ENCODE data around the gene OAF. TPM values are rescaled to one million over a fixed set of nuclear protein-coding genes. Genes with fewer than 3 reads are reported as not detected.

OAF gene
- total RNA-seq, 2 experiments from 2014 or later, result 1.4 to 2.0 TPM

- H3K27ac Mint-ChIP-seq, result no peak overlapping the region
Measured at GRCh38 chr11:120215634-120216033, 4.8 kb downstream of the OAF start.

GRCh38 chr11:120216426-120217102, 5.7 kb downstream of the OAF start:
- Mint-ChIP-seq H3K4me1 (peaks cover 3% of the 10 kb centered on the region), H3K36me3 (ENCODE audit: low read depth) (no peaks in the 10 kb centered on the region), H3K9me3 (no peaks in the 10 kb centered on the region), H3K4me3 (no peak overlapping the region), H3K27ac (no peak overlapping the region), H3K27me3 (peaks cover 21% of the 10 kb centered on the region)
- ChIA-PET CTCF (interaction anchor here (1.3 kb wide), 1 partner anchor 48 kb away, joined by 3 read pairs; no protein-coding TSS in a partner anchor), POLR2A (no interaction called here)
- DNase-seq, result no peak

More at GRCh38 chr11:120215634-120216033, 4.8 kb downstream of the OAF start:
- no peaks in the 10 kb centered on the region for H3K9me3 Mint-ChIP-seq
- peaks cover 24% of the 10 kb centered on the region for H3K27me3 Mint-ChIP-seq
- ChIA-PET CTCF (interaction anchor here (1.3 to 1.5 kb wide), 2 partner anchors 47 to 87 kb away, joined by 3 read pairs; no protein-coding TSS in a partner anchor), POLR2A (no interaction called here)
- no peak overlapping the region for H3K4me3 Mint-ChIP-seq
- DNase-seq, result no peak
- H3K36me3 Mint-ChIP-seq (ENCODE audit: low read depth), result no peaks in the 10 kb centered on the region
- H3K4me1 Mint-ChIP-seq, result peaks cover 6% of the 10 kb centered on the region

- no peaks in the 10 kb centered on the region for H3K36me3 Mint-ChIP-seq (ENCODE audit: low read depth)
- peaks cover 12% of the 10 kb centered on the region for H3K27me3 Mint-ChIP-seq
- no peak overlapping the region for H3K4me3 Mint-ChIP-seq
- ChIA-PET POLR2A (no interaction called here), CTCF (no interaction called here)
- H3K27ac Mint-ChIP-seq, result no peak overlapping the region
- no peaks in the 10 kb centered on the region for H3K9me3 Mint-ChIP-seq
- DNase-seq, result no peak
- no peaks in the 10 kb centered on the region for H3K4me1 Mint-ChIP-seq
Measured at GRCh38 chr11:120217526-120217925, 6.7 kb downstream of the OAF start.

- Mint-ChIP-seq H3K27ac (no peak overlapping the region), H3K4me1 (no peaks in the 10 kb centered on the region), H3K36me3 (ENCODE audit: low read depth) (no peaks in the 10 kb centered on the region), H3K27me3 (peaks cover 10% of the 10 kb centered on the region), H3K9me3 (no peaks in the 10 kb centered on the region), H3K4me3 (no peak overlapping the region)
- CTCF ChIA-PET, result no interaction called here
- DNase-seq, result no peak
- POLR2A ChIA-PET, result no interaction called here
Measured at GRCh38 chr11:120217941-120218694, 7.3 kb downstream of the OAF start.

GRCh38 chr11:120218695-120219033, 7.8 kb downstream of the OAF start:
- DNase-seq, result no peak
- Mint-ChIP-seq H3K27ac (no peak overlapping the region), H3K4me1 (no peaks in the 10 kb centered on the region), H3K9me3 (no peaks in the 10 kb centered on the region), H3K27me3 (peaks cover 8% of the 10 kb centered on the region), H3K36me3 (ENCODE audit: low read depth) (no peaks in the 10 kb centered on the region), H3K4me3 (no peak overlapping the region)
- ChIA-PET POLR2A (no interaction called here), CTCF (no interaction called here)

- no peaks in the 10 kb centered on the region for H3K9me3 Mint-ChIP-seq
- CTCF ChIA-PET, result no interaction called here
- no peaks in the 10 kb centered on the region for H3K4me1 Mint-ChIP-seq
- no peak overlapping the region for H3K27ac Mint-ChIP-seq
- no peak for DNase-seq
- POLR2A ChIA-PET, result no interaction called here
- peaks cover 8% of the 10 kb centered on the region for H3K27me3 Mint-ChIP-seq
- H3K4me3 Mint-ChIP-seq, result no peak overlapping the region
- H3K36me3 Mint-ChIP-seq (ENCODE audit: low read depth), result no peaks in the 10 kb centered on the region
Measured at GRCh38 chr11:120219232-120219937, 8.6 kb downstream of the OAF start.

GRCh38 chr11:120219938-120220746, 9.3 kb downstream of the OAF start:
- POLR2A ChIA-PET, result no interaction called here
- no peak overlapping the region for H3K4me3 Mint-ChIP-seq
- H3K27me3 Mint-ChIP-seq, result peaks cover 8% of the 10 kb centered on the region
- DNase-seq, result no peak
- H3K4me1 Mint-ChIP-seq, result no peaks in the 10 kb centered on the region
- H3K9me3 Mint-ChIP-seq, result no peaks in the 10 kb centered on the region
- H3K27ac Mint-ChIP-seq, result no peak overlapping the region
- no peaks in the 10 kb centered on the region for H3K36me3 Mint-ChIP-seq (ENCODE audit: low read depth)
- CTCF ChIA-PET, result no interaction called here

- Mint-ChIP-seq H3K4me3 (no peak overlapping the region), H3K36me3 (ENCODE audit: low read depth) (no peaks in the 10 kb centered on the region), H3K4me1 (no peaks in the 10 kb centered on the region), H3K27ac (no peak overlapping the region), H3K9me3 (no peaks in the 10 kb centered on the region), H3K27me3 (peaks cover 9% of the 10 kb centered on the region)
- CTCF ChIA-PET, result no interaction called here
- POLR2A ChIA-PET, result no interaction called here
- no peak for DNase-seq
Measured at GRCh38 chr11:120220747-120221037, 9.9 kb downstream of the OAF start.

GRCh38 chr11:120221115-120221752, 10.4 kb downstream of the OAF start:
- Mint-ChIP-seq H3K4me3 (no peak overlapping the region), H3K27ac (no peak overlapping the region), H3K4me1 (no peaks in the 10 kb centered on the region), H3K36me3 (ENCODE audit: low read depth) (no peaks in the 10 kb centered on the region), H3K9me3 (no peaks in the 10 kb centered on the region), H3K27me3 (peaks cover 11% of the 10 kb centered on the region)
- CTCF ChIA-PET, result no interaction called here
- POLR2A ChIA-PET, result no interaction called here
- no peak for DNase-seq

- Mint-ChIP-seq H3K4me1 (no peaks in the 10 kb centered on the region), H3K9me3 (no peaks in the 10 kb centered on the region), H3K27me3 (peaks cover 11% of the 10 kb centered on the region), H3K27ac (no peak overlapping the region), H3K4me3 (no peak overlapping the region), H3K36me3 (ENCODE audit: low read depth) (no peaks in the 10 kb centered on the region)
- ChIA-PET POLR2A (no interaction called here), CTCF (interaction anchor here (1.3 kb wide), 1 partner anchor 80 kb away, joined by 6 read pairs; no protein-coding TSS in a partner anchor)
- DNase-seq, result no peak
Measured at GRCh38 chr11:120222916-120223315, 12.1 kb downstream of the OAF start.

- H3K27me3 Mint-ChIP-seq, result peaks cover 11% of the 10 kb centered on the region
- no peaks in the 10 kb centered on the region for H3K9me3 Mint-ChIP-seq
Measured at GRCh38 chr11:120223793-120224192, 13.0 kb downstream of the OAF start.

GRCh38 chr11:120224361-120224760, 13.5 kb downstream of the OAF start:
- POLR2A ChIA-PET, result interaction anchor here (1.1 kb wide), 1 partner anchor 11 kb away, joined by 3 read pairs; no protein-coding TSS in a partner anchor

More at GRCh38 chr11:120223793-120224192, 13.0 kb downstream of the OAF start:
- POLR2A ChIA-PET, result interaction anchor here (1.1 kb wide), 1 partner anchor 11 kb away, joined by 3 read pairs; no protein-coding TSS in a partner anchor
- Mint-ChIP-seq H3K4me1 (no peaks in the 10 kb centered on the region), H3K4me3 (no peak overlapping the region), H3K36me3 (ENCODE audit: low read depth) (no peaks in the 10 kb centered on the region), H3K27ac (no peak overlapping the region)
- no peak for DNase-seq
- CTCF ChIA-PET, result interaction anchor here (1.3 kb wide), 1 partner anchor 79 kb away, joined by 6 read pairs; no protein-coding TSS in a partner anchor

More at GRCh38 chr11:120224361-120224760, 13.5 kb downstream of the OAF start:
- CTCF ChIA-PET, result no interaction called here
- peaks cover 11% of the 10 kb centered on the region for H3K27me3 Mint-ChIP-seq
- H3K4me1 Mint-ChIP-seq, result no peaks in the 10 kb centered on the region
- H3K4me3 Mint-ChIP-seq, result no peak overlapping the region
- H3K27ac Mint-ChIP-seq, result no peak overlapping the region
- H3K9me3 Mint-ChIP-seq, result no peaks in the 10 kb centered on the region
- no peaks in the 10 kb centered on the region for H3K36me3 Mint-ChIP-seq (ENCODE audit: low read depth)
- no peak for DNase-seq
